Mesenteric fat pad (tissue), 1 donor: ENCODE results near the gene TYK2. TPM values are rescaled to one million over a fixed set of nuclear protein-coding genes. Genes with fewer than 3 reads are reported as not detected.
"Not testable (repeated sequence)": the region's sequence is repeated elsewhere in the genome, so short reads cannot be mapped to it uniquely, and the experiment has no call there.

Experiments used
- DNase-seq: peaks from one replicate; pipeline ENCODE4 v3.0.0-alpha.2; 2020; ENCODE audit warnings: low spot score
- total RNA-seq: library from RNA; stranded (reverse); fragmentation: NEBNext Ultra II Directional; extraction: Animal tissue kit (Norgen Biotek cat#: 25700); gene quantifications from one replicate; pipeline ENCODE4 v1.2.1, GENCODE V29; 2021
- donor health status: DM: yes; HTN: yes; CAD: no.

Gene TYK2
- total RNA-seq, 1 donor from 2014 or later: 91.5 TPM

- DNase-seq: not testable (repeated sequence)
Observed at GRCh38 chr19:10377140-10377640, 3.2 kb downstream of the TYK2 start.

- no peak for DNase-seq
Observed at GRCh38 chr19:10374931-10375330, 5.4 kb downstream of the TYK2 start.

GRCh38 chr19:10372690-10373089 is 7.7 kb downstream of the TYK2 start:
- DNase-seq: no peak

- DNase-seq: no peak
Observed at GRCh38 chr19:10368101-10368803, 12.1 kb downstream of the TYK2 start.

GRCh38 chr19:10366950-10367512 is 13.3 kb downstream of the TYK2 start:
- DNase-seq: not testable (repeated sequence)

GRCh38 chr19:10365518-10365917 is 14.9 kb downstream of the TYK2 start:
- no peak for DNase-seq

- no peak for DNase-seq
Observed at GRCh38 chr19:10364644-10365043, 15.7 kb downstream of the TYK2 start.

GRCh38 chr19:10363789-10364281 is 16.5 kb downstream of the TYK2 start:
- no peak for DNase-seq

- DNase-seq: no peak
Observed at GRCh38 chr19:10362259-10362658, 18.1 kb downstream of the TYK2 start.

- DNase-seq: no peak
Observed at GRCh38 chr19:10361569-10362011, 18.8 kb downstream of the TYK2 start.

- no peak for DNase-seq
Observed at GRCh38 chr19:10356431-10356830, 23.9 kb downstream of the TYK2 start.

GRCh38 chr19:10353793-10354391 is 26.5 kb downstream of the TYK2 start:
- DNase-seq: no peak

GRCh38 chr19:10352764-10353671 is 27.4 kb downstream of the TYK2 start:
- DNase-seq: no peak

GRCh38 chr19:10346509-10346908 is 33.9 kb downstream of the TYK2 start:
- no peak for DNase-seq

GRCh38 chr19:10344780-10345179 is 35.6 kb downstream of the TYK2 start:
- no peak for DNase-seq

- no peak for DNase-seq
Observed at GRCh38 chr19:10343495-10343894, 36.9 kb downstream of the TYK2 start.

- DNase-seq: no peak
Observed at GRCh38 chr19:10339977-10340376, 40.4 kb downstream of the TYK2 start.

GRCh38 chr19:10339380-10339960 is 40.9 kb downstream of the TYK2 start, which contains the start of gene ICAM3:
ICAM3 (minus strand) TSS chr19:10339624; CDS start chr19:10339614, 10 bp downstream.
- no peak for DNase-seq

- DNase-seq: no peak
Observed at GRCh38 chr19:10338940-10339339, 41.4 kb downstream of the TYK2 start.

- DNase-seq: not testable (repeated sequence)
Observed at GRCh38 chr19:10336725-10337124, 43.6 kb downstream of the TYK2 start.
